ENCODE measurements around the gene FARP1. TPM values are rescaled to one million over a fixed set of nuclear protein-coding genes. Genes with fewer than 3 reads are reported as not detected.

Gene FARP1
- total and polyA plus RNA-seq, 8 donors, result 11.6 to 319 (median 70.3) TPM

DNA sequence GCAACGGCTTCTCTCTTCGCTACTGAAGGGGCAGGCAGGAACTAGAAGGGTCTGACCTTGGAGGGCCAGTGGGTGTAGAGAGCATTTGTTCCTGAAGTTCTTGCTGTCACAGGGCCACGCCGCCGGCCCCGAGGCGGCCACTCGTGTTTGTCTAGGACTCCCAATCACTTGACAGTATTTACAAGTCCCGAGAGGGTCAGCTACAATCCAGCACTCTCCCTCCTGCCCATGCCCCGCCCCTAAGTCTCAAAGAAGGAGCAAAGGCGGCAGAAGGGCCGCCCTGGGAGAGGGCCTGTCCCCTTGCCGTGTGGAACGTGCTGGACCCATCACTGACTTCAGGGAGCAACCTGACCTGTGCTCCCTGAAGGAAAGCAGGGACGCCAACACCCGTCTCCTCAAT lies 315.5 kb downstream of the FARP1 start:
- DNase-seq, result peak in 1 of 2 donors; percentile 43
- Histone ChIP-seq H3K9me3 (no peaks in the 10 kb centered on the region), H3K27ac (peak overlapping the region in 3 of 5 donors; percentile 3 to 37 (median 4)), H3K4me3 (no peak overlapping the region), H3K27me3 (no peaks in the 10 kb centered on the region), H3K36me3 (peaks cover 61 to 91% (median 83%) of the 10 kb centered on the region in 4 donors), H3K4me1 (peaks cover 12 to 32% (median 20%) of the 10 kb centered on the region in 4 donors)
- WGBS, 5 donors, result 34 to 74% (median 44%) methylated on average over 10 to 16 of the region's 16 CpGs
- TF ChIP-seq POLR2AphosphoS5 (IDR thresholded peaks at IDR 0.05), result no peak
- no peak for TF ChIP-seq POLR2A (IDR thresholded peaks at IDR 0.05)
- TF ChIP-seq, protein P1, sequence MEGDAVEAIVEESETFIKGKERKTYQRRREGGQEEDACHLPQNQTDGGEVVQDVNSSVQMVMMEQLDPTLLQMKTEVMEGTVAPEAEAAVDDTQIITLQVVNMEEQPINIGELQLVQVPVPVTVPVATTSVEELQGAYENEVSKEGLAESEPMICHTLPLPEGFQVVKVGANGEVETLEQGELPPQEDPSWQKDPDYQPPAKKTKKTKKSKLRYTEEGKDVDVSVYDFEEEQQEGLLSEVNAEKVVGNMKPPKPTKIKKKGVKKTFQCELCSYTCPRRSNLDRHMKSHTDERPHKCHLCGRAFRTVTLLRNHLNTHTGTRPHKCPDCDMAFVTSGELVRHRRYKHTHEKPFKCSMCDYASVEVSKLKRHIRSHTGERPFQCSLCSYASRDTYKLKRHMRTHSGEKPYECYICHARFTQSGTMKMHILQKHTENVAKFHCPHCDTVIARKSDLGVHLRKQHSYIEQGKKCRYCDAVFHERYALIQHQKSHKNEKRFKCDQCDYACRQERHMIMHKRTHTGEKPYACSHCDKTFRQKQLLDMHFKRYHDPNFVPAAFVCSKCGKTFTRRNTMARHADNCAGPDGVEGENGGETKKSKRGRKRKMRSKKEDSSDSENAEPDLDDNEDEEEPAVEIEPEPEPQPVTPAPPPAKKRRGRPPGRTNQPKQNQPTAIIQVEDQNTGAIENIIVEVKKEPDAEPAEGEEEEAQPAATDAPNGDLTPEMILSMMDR (IDR thresholded peaks at IDR 0.05), result no peak
- TF ChIP-seq EP300 (IDR thresholded peaks at IDR 0.05), result no peak
- intact Hi-C loops (cut with DNase I; ENCODE audit: low total_unique reads), result no loop called here

DNA sequence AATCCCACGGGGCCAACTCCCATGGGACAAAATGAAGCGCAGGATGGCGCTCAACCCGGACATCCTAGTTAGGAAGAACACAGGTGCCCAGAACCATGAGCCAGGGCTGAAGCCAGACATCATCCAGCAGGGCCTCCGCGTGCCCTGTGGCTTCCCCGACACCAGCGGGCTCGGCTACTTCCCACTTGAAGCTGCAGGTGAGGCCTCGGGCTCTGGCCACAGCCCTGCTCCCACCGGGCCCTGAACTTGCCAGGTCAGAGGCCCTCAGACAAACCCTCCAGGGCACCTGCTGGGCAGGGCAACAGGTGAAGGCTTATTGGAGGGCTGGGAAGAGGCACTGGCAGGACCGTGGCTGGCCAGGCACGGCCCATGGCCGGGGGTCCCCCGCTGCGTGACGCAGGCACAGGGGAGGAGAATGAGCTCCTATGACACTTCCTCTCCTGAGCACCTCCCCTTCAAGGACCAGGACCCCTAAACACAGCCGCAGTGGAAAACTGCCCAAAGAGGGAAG lies 316.3 kb downstream of the FARP1 start:
- Histone ChIP-seq H3K27ac (peak overlapping the region in 1 of 5 donors; percentile 37), H3K4me1 (peaks cover 8 to 30% (median 16%) of the 10 kb centered on the region in 4 donors), H3K27me3 (no peaks in the 10 kb centered on the region), H3K4me3 (no peak overlapping the region), H3K9me3 (no peaks in the 10 kb centered on the region), H3K36me3 (peaks cover 66 to 90% (median 87%) of the 10 kb centered on the region in 4 donors)
- DNase-seq, result no peak
- intact Hi-C loops (cut with DNase I; ENCODE audit: low total_unique reads), result no loop called here
- TF ChIP-seq POLR2AphosphoS5 (IDR thresholded peaks at IDR 0.05) (no peak), POLR2A (IDR thresholded peaks at IDR 0.05) (no peak), EP300 (IDR thresholded peaks at IDR 0.05) (no peak)
- TF ChIP-seq, protein P1 (IDR thresholded peaks at IDR 0.05), result no peak
- WGBS, 5 donors, result 94 to 97% (median 96%) methylated on average over 18 of the region's 18 CpGs

DNA sequence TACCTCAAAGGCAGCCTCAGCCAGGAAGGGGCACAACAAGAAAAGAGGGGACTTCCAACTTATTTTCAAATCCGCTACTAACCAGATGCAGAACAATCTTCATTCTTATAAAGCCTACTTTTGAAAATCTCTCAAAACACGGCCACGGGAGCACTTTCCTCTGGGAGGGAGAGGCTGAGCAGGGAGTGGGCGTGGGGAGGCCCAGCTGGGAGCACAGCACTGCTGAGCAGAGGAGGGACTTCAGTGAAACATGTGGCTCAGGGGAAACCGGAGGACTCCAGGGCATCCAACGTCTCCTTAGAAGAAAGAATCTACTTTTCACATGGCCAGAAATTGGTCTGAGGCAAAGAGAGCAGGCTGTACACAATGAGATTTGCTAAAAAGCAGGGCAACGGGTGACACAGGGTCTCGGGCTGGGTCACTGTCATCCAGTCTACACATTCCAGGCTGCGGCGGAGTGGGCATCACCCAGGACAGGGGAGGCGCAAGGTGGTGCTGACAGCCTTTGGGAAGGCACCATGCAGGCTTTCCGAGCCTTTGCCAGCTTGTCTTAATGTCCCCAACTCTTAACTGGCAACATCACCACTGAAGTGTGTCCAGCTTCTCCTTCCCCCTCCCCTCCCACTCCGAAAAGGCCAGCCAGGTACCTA lies 317.0 kb downstream of the FARP1 start:
- peaks cover 69 to 95% (median 91%) of the 10 kb centered on the region in 4 donors for H3K36me3 ChIP-seq
- intact Hi-C loops (cut with DNase I; ENCODE audit: low total_unique reads), result no loop called here
- no peaks in the 10 kb centered on the region for H3K9me3 ChIP-seq
- no peaks in the 10 kb centered on the region for H3K27me3 ChIP-seq
- peaks cover 4 to 24% (median 9%) of the 10 kb centered on the region in 4 donors for H3K4me1 ChIP-seq
- no peak overlapping the region for H3K4me3 ChIP-seq
- no peak for DNase-seq
- TF ChIP-seq, protein P1 (IDR thresholded peaks at IDR 0.05), result no peak
- TF ChIP-seq POLR2A (IDR thresholded peaks at IDR 0.05) (no peak), POLR2AphosphoS5 (IDR thresholded peaks at IDR 0.05) (no peak), EP300 (IDR thresholded peaks at IDR 0.05) (no peak)
- WGBS, 5 donors, result 86 to 91% (median 88%) methylated on average over 13 of the region's 13 CpGs
- H3K27ac ChIP-seq, result peak overlapping the region in 1 of 5 donors; percentile 37

DNA sequence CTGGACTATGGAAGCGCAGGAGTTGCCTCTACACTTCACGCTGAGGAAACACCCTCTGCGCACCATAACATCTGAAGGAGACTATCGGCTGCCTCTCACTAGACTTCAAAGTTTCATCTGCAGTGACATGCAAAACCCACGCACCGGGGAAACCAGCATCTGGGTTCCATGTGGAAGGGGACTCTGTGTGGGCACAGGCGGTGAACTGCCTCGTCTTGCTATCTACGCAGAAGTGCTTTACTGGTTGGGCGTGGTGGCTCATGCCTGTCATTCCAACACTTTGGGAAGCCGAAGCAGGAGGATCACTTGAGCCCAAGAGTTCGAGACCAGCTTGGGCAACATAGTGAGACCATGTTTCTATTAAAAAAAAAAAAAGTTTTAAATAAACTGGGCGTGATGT lies 317.6 kb downstream of the FARP1 start:
- TF ChIP-seq, protein P1 (IDR thresholded peaks at IDR 0.05), result no peak
- TF ChIP-seq POLR2AphosphoS5 (IDR thresholded peaks at IDR 0.05) (no peak), EP300 (IDR thresholded peaks at IDR 0.05) (no peak), POLR2A (IDR thresholded peaks at IDR 0.05) (no peak)

More for the DNA sequence above, 317.6 kb downstream of the FARP1 start:
- H3K27me3 ChIP-seq, result no peaks in the 10 kb centered on the region
- DNase-seq, result no peak
- peaks cover 74 to 98% (median 94%) of the 10 kb centered on the region in 4 donors for H3K36me3 ChIP-seq
- intact Hi-C loops (cut with DNase I; ENCODE audit: low total_unique reads), result no loop called here
- WGBS, 5 donors, result 82 to 87% (median 85%) methylated on average over 13 of the region's 13 CpGs
- H3K4me1 ChIP-seq, result peaks cover 0 to 19% (median 5%) of the 10 kb centered on the region in 4 donors
- H3K9me3 ChIP-seq, result no peaks in the 10 kb centered on the region
- no peak overlapping the region for H3K4me3 ChIP-seq
- no peak overlapping the region for H3K27ac ChIP-seq
